Measurements from ENCODE around the gene GAB2. TPM values are rescaled to one million over a fixed set of nuclear protein-coding genes. Genes with fewer than 3 reads are reported as not detected.

GAB2 gene
- total RNA-seq, 4 donors from 2014 or later: 13.4 to 28.4 (median 19.8) TPM

DNA sequence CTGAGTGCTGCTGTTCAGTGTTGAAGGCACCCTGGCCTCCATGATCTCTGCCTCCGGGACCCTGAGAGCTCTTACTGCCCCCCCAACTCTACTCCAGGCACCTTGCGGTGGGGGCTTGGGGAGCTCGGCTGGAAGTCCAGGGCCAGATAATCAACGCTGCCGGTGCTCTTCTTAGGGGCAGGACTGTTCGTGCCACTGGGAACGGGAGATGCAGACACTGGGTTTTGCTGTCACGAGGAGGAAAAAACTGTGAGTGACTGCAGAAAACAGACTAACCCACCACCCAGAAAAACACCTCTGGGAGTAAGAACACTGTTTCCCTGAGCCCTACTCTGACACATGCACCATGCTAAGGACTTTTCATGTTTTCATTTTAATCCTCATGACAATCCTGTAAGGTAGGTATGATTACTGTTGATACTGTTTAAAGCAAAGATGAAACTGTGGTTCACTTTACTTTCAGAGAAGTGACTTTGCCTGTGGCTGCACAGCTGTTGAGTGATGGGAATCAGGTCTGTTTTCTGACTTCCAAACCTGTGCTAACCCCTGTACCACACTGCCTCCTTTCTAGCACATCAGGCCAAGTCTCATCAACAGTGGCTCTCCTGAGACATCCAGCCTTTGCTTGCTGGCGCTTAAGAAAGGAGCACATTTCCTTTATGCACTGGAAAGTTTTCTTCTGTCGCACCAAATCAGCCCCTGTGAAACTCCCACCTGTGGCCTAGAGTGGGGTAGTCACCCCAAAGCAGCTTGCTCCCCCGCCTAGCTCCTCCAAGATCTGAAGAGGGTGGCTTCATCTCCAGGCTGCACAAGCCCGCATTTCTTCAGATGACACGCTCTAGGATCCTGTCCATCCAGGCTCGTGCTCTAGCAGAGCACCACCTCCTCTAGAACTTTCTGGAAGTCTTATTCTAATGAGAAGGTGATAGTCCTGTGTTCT lies 197.1 kb downstream of the GAB2 start:
- no peak overlapping the region for H3K27ac ChIP-seq
- no peaks in the 10 kb centered on the region for H3K27me3 ChIP-seq
- peak; percentile 37 to 60 for DNase-seq (ENCODE audit: low spot score in 2 of 2)
- no peaks in the 10 kb centered on the region for H3K4me1 ChIP-seq
- TF ChIP-seq, protein P1, sequence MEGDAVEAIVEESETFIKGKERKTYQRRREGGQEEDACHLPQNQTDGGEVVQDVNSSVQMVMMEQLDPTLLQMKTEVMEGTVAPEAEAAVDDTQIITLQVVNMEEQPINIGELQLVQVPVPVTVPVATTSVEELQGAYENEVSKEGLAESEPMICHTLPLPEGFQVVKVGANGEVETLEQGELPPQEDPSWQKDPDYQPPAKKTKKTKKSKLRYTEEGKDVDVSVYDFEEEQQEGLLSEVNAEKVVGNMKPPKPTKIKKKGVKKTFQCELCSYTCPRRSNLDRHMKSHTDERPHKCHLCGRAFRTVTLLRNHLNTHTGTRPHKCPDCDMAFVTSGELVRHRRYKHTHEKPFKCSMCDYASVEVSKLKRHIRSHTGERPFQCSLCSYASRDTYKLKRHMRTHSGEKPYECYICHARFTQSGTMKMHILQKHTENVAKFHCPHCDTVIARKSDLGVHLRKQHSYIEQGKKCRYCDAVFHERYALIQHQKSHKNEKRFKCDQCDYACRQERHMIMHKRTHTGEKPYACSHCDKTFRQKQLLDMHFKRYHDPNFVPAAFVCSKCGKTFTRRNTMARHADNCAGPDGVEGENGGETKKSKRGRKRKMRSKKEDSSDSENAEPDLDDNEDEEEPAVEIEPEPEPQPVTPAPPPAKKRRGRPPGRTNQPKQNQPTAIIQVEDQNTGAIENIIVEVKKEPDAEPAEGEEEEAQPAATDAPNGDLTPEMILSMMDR (IDR thresholded peaks at IDR 0.05): no peak
- TF ChIP-seq POLR2AphosphoS5 (IDR thresholded peaks at IDR 0.05): no peak
- TF ChIP-seq POLR2A (IDR thresholded peaks at IDR 0.05): no peak
- no peak for TF ChIP-seq EP300 (IDR thresholded peaks at IDR 0.05)
- no peak overlapping the region for H3K4me3 ChIP-seq
- 96% methylated on average over 13 of the region's 14 CpGs for WGBS
- H3K9me3 ChIP-seq: no peaks in the 10 kb centered on the region
- peaks cover 86% of the 10 kb centered on the region for H3K36me3 ChIP-seq

DNA sequence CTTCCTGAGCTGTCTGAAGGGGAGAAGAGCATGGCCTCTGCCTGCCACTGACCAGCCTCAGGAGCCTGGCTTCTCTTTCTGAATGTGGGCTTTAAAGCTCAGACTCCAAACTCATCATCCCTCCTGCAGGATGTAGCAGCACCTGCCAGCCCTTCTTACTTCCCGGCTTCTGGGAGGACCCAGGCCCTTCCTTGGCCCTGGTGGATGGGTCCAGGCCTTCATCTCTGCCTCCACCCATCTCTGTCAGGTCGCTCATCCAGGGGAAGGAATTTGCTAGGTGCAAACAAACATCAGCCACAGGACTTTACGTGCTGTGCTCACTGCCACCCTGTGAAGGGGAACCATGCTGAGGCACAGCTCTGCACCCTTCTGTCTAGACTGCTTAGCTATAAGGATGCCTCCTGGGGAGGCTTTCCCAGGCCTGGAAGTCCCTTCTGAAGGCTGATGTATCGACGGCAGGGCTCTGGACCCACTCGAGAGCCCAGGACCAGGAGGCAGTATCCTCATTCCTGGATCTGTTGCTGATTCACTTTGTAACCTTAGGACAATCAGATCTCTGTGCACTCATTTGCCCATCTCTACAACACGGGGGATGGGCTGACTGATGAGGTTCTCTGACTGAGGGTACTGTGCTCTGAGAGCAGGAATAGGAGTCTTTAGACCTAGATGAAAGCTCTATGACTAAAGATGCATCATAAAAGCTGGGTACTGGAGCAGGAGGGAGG lies 198.0 kb downstream of the GAB2 start:
- peaks cover 83% of the 10 kb centered on the region for H3K36me3 ChIP-seq
- H3K4me3 ChIP-seq: no peak overlapping the region
- 88% methylated on average over 6 of the region's 7 CpGs for WGBS
- H3K27ac ChIP-seq: no peak overlapping the region
- no peaks in the 10 kb centered on the region for H3K9me3 ChIP-seq
- no peaks in the 10 kb centered on the region for H3K4me1 ChIP-seq
- no peaks in the 10 kb centered on the region for H3K27me3 ChIP-seq
- DNase-seq (ENCODE audit: low spot score in 2 of 2): peak in 1 of 2 donors; percentile 42
- TF ChIP-seq, protein P1 (IDR thresholded peaks at IDR 0.05): no peak
- no peak for TF ChIP-seq POLR2AphosphoS5 (IDR thresholded peaks at IDR 0.05)
- TF ChIP-seq POLR2A (IDR thresholded peaks at IDR 0.05): no peak
- TF ChIP-seq EP300 (IDR thresholded peaks at IDR 0.05): no peak

DNA sequence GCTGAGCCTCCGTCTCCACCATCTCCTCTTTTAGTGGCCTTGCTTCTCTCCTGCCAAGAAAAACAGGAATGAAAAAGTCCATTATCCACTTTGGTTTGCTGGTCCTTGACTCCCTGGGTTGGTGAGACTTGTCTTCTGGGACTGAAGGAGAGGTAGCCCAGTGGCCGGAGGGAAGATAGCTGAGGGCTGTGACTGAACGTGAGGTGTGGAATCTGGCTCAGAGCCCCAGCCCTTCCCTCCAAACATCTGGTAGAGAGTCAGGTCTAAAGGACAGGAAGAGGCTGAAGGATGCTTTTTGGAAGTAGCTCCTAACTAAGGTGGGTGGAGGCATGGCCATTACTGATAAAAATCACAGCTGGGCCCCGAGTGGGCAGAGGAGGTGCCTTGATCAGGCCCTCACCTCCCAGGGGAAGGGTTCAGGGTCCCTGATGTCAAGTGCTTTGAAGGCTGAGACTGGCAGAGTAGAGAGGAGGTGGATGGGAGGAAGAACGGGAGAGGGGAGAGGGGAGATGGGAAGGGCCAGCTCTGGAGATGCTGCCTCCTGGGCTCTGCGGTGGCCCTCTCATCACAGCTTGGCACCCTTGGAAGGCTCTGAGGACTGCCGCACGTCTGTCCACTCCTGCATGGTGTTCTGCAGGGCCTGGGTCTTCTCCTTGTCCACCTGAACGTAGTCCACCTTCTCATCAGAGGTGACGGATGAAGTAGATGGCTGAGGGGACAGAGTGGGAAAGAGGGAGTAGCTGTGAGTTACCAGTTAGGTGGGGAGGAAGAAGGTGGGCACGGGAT lies 198.7 kb downstream of the GAB2 start:
- no peaks in the 10 kb centered on the region for H3K4me1 ChIP-seq
- peaks cover 80% of the 10 kb centered on the region for H3K36me3 ChIP-seq
- H3K4me3 ChIP-seq: no peak overlapping the region
- no peak overlapping the region for H3K27ac ChIP-seq
- peak; percentile 43 to 58 for DNase-seq (ENCODE audit: low spot score in 2 of 2)
- no peaks in the 10 kb centered on the region for H3K9me3 ChIP-seq
- no peak for TF ChIP-seq POLR2AphosphoS5 (IDR thresholded peaks at IDR 0.05)
- TF ChIP-seq, protein P1 (IDR thresholded peaks at IDR 0.05): no peak
- TF ChIP-seq EP300 (IDR thresholded peaks at IDR 0.05): no peak
- no peak for TF ChIP-seq POLR2A (IDR thresholded peaks at IDR 0.05)
- 81% methylated on average over 11 of the region's 11 CpGs for WGBS
- H3K27me3 ChIP-seq: no peaks in the 10 kb centered on the region

DNA sequence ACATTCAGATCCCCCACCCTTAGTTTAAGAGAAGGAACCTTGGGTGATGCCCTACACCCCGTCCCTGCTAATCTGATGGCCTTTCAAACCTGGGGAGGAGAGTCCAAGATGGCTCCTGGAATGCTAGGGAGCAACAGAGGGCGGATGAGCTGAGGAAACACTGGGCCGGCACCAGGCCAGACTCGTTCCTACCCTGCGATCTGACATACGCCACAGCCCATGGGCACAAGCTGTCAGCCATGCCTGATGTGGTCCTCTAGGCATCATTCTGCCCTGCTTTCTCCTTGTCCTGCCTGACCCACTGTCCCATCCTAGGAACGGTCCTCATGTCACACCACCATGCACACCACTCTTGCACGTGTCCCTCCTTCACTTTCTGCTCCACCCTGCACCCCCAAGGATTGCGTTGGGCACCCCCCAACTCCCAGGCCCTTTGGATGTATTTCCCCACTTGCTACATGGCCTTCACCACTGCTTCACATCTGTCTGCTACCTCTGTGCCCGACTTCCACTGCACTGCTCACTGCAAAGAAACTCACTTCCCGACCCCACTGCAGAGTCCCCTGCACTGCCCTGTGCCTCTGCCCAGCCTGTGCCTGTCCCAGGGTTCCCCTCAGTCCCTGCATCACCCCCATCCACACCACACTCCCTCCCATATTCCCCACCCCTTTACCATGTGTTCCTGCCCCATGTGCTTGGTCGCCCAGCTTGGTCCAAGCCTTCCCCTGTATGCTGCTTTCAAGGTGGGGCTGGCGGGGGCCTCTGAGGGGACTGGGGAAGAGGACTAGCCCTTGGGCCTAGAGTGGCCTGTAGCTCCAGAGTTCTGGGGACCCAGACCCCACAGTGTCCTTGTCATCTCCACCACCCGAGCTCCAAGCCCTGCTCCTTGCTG lies 199.7 kb downstream of the GAB2 start:
- Histone ChIP-seq H3K4me3 (no peak overlapping the region), H3K9me3 (no peaks in the 10 kb centered on the region), H3K27me3 (no peaks in the 10 kb centered on the region), H3K36me3 (peaks cover 70% of the 10 kb centered on the region), H3K4me1 (no peaks in the 10 kb centered on the region), H3K27ac (no peak overlapping the region)
- 96% methylated on average over 14 of the region's 14 CpGs for WGBS
- TF ChIP-seq POLR2AphosphoS5 (IDR thresholded peaks at IDR 0.05) (no peak), POLR2A (IDR thresholded peaks at IDR 0.05) (no peak), EP300 (IDR thresholded peaks at IDR 0.05) (no peak)
- TF ChIP-seq, protein P1 (IDR thresholded peaks at IDR 0.05): no peak
- DNase-seq (ENCODE audit: low spot score in 2 of 2): peak; percentile 48 to 53

Data from suprapubic skin (tissue), 4 donors.